Activated T-cell treated with anti-CD3 and anti-CD28 coated beads, Interleukin-2, amount 50 U/mL, for 72 hours (primary cell): ENCODE measurements around the gene INPP5B. TPM values are rescaled to one million over a fixed set of nuclear protein-coding genes. Genes with fewer than 3 reads are reported as not detected.
"Not testable (repeated sequence)": the region's sequence is repeated elsewhere in the genome, so short reads cannot be mapped to it uniquely, and the experiment has no call there.

Source experiments
- ATAC-seq, 2 donors: fragments of 150-1000 bp; cut with Tn5 transposase; replicated peaks in 1 of 2; 2 replicates each; pipeline ENCODE4 v1.10.0; 2021; ENCODE audit warnings: moderate library complexity in 2 of 2, mild to moderate bottlenecking in 1 of 2
- DNase-seq, 2 donors: peaks; one replicate each; pipeline ENCODE4 v3.0.0; 2021 to 2022; ENCODE audit warnings: mixed read lengths in 1 of 2
- H3K27ac Mint-ChIP-seq: one replicate; pipeline ENCODE4 v1.8.0; 2022; ENCODE audit warnings: mild to moderate bottlenecking, moderate library complexity, mixed read lengths
- H3K27me3 Mint-ChIP-seq: one replicate; pipeline ENCODE4 v1.8.0; 2022; ENCODE audit warnings: low read depth, mixed read lengths
- H3K36me3 Mint-ChIP-seq, 2 donors: one replicate each; pipeline ENCODE4 v1.8.0; 2022; ENCODE audit warnings: mixed read lengths in 2 of 2, mild to moderate bottlenecking in 1 of 2; ENCODE audit not compliant: insufficient read depth in 2 of 2
- H3K4me1 Mint-ChIP-seq: one replicate; pipeline ENCODE4 v1.8.0; 2022; ENCODE audit warnings: low read depth, mixed read lengths
- H3K4me3 Mint-ChIP-seq, 2 donors: one replicate each; pipeline ENCODE4 v1.8.0; 2022; ENCODE audit warnings: mild to moderate bottlenecking in 2 of 2, mixed read lengths in 2 of 2, moderate library complexity in 2 of 2
- H3K9me3 Mint-ChIP-seq, 2 donors: one replicate each; pipeline ENCODE4 v1.8.0; 2022; ENCODE audit warnings: mixed read lengths in 2 of 2
- total RNA-seq, 2 donors: library from RNA; stranded (reverse); gene quantifications; one replicate each; pipeline ENCODE4 v1.2.3, GENCODE V29; 2022

Gene INPP5B
- total RNA-seq, 2 donors from 2014 or later = 44.7 to 53.6 TPM

DNA sequence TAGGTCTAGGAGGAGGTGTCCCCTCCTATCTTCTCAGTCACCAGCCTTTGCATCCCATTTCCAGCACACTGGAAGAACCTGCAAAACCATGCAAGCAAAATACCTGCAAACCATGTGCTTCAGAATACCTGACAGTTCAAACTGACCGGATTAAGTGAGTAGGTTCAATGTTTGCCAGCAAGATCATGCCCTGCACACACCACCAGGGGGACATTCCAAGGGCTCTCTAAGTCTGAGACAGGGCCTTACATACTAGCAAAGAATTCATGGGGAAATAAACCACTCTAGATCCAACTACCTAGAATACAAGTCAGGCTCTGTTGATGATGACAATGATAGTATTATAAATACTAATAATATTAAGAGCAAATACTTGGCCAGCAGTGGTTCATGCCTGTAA, 27.6 kb downstream of the INPP5B start:
- ATAC-seq = no peak
- Mint-ChIP-seq H3K9me3 (no peaks in the 10 kb centered on the region), H3K27ac (no peak overlapping the region), H3K4me1 (peaks cover 13% of the 10 kb centered on the region), H3K36me3 (peaks cover 5 to 9% of the 10 kb centered on the region in 2 donors), H3K4me3 (no peak overlapping the region), H3K27me3 (no peaks in the 10 kb centered on the region)
- DNase-seq = no peak

DNA sequence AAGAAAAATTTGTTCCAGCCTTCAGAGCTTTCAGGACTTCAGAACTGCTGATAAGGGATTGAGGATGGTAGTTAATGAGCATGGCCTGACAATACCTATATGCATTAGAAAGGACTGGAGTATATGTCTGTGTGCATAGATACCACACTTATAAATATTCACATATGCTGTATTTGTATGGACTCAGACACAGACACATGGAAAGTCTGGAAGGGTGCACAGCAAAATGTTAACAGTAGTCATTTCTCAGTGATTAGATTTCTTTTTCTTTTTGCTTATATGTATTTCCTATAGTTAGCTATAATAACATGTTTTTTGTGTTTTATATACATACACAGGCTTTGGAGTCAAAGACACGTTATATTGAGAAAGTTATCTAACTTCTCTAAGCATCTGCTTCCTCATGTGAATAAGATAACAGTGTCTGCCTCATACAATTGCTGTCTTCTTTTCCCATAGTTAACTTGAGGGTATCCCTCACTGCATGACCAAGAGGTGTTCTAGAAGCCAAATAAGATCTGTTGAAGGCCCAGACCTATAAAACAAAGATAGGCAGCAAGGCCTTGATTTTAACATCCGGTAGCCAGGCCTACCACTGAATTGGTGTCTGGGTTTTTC, 31.3 kb downstream of the INPP5B start:
- Mint-ChIP-seq H3K27me3 (no peaks in the 10 kb centered on the region), H3K27ac (no peak overlapping the region), H3K36me3 (peaks cover 0 to 2% of the 10 kb centered on the region in 2 donors), H3K9me3 (no peaks in the 10 kb centered on the region), H3K4me1 (no peaks in the 10 kb centered on the region), H3K4me3 (no peak overlapping the region)
- ATAC-seq (no peak), DNase-seq (no peak)

GRCh38 chr1:37914719-37915475, 32.0 kb downstream of the INPP5B start:
- no peaks in the 10 kb centered on the region for H3K36me3 Mint-ChIP-seq
- no peak overlapping the region for H3K27ac Mint-ChIP-seq
- no peaks in the 10 kb centered on the region for H3K4me1 Mint-ChIP-seq
- DNase-seq (no peak), ATAC-seq (no peak)
- no peak overlapping the region for H3K4me3 Mint-ChIP-seq
- H3K27me3 Mint-ChIP-seq = no peaks in the 10 kb centered on the region
- H3K9me3 Mint-ChIP-seq = no peaks in the 10 kb centered on the region

GRCh38 chr1:37911478-37911877, 35.4 kb downstream of the INPP5B start:
- H3K27me3 Mint-ChIP-seq, H3K9me3 Mint-ChIP-seq, ATAC-seq: not testable (repeated sequence)

DNA sequence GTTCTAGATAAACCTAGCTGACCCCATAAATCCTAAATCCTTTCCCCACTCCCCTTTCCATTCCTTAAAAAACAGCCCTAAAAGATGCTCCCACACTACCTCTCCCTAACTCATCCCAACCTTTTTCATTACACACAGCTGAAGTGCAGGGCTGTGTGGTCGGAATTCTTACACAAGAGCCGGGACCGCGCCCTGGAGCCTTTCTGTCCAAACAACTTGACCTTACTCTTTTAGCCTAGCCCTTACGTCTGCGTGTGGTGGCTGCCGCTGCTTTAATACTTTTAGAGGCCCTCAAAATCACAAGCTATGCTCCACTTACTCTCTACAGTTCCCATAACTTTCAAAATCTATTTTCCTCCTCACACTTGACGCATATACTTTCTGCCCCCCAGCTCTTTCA, 36.0 kb downstream of the INPP5B start:
- not testable (repeated sequence) for H3K27ac Mint-ChIP-seq, H3K4me1 Mint-ChIP-seq, ATAC-seq, DNase-seq, H3K4me3 Mint-ChIP-seq, H3K9me3 Mint-ChIP-seq, H3K27me3 Mint-ChIP-seq
- H3K36me3 Mint-ChIP-seq = peaks cover 6 to 26% of the 10 kb centered on the region in 2 donors

More at GRCh38 chr1:37911478-37911877, 35.4 kb downstream of the INPP5B start:
- not testable (repeated sequence) for H3K4me1 Mint-ChIP-seq, DNase-seq, H3K27ac Mint-ChIP-seq, H3K4me3 Mint-ChIP-seq
- peaks cover 6 to 24% of the 10 kb centered on the region in 2 donors for H3K36me3 Mint-ChIP-seq

- H3K27me3 Mint-ChIP-seq, H3K4me1 Mint-ChIP-seq, H3K27ac Mint-ChIP-seq, DNase-seq, H3K9me3 Mint-ChIP-seq, H3K4me3 Mint-ChIP-seq, ATAC-seq: not testable (repeated sequence)
- H3K36me3 Mint-ChIP-seq = peaks cover 6 to 26% of the 10 kb centered on the region in 2 donors
These were observed 38.3 kb downstream of the INPP5B start for GRCh38 chr1:37908531-37908930.

DNA sequence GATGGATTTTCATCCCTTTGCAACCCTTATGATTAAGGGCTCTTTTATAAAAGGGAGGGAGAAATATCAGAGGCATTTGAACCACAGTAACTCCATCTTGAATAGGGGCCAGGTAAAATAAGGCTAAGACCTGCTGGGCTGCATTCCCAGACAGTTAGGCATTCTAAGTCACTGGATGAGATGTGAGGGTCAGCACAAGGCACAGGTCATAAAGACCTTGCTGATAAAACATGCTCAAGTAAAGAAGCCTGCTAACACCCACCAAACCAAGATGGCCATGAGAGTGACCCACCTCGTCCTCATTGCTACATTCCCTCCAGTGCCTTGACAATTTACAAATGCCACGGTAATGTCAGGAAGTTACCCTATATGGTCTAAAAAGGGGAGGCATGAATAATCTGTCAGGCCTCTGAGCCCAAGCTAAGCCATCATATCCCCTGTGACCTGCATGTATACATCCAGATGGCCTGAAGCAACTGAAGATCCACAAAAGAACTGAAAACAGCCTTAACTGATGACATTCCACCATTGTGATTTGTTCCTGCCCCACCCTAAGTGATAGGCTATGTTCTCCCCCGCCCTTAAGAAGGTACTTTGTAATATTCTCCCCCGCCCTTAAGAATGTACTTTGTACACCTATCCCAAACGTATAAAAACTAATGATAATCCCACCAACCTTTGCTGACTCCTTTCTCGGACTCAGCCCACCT, 39.3 kb downstream of the INPP5B start:
- ATAC-seq, H3K4me1 Mint-ChIP-seq, H3K4me3 Mint-ChIP-seq, H3K27me3 Mint-ChIP-seq, H3K9me3 Mint-ChIP-seq, H3K27ac Mint-ChIP-seq, DNase-seq: not testable (repeated sequence)
- H3K36me3 Mint-ChIP-seq = peaks cover 6 to 26% of the 10 kb centered on the region in 2 donors

DNA sequence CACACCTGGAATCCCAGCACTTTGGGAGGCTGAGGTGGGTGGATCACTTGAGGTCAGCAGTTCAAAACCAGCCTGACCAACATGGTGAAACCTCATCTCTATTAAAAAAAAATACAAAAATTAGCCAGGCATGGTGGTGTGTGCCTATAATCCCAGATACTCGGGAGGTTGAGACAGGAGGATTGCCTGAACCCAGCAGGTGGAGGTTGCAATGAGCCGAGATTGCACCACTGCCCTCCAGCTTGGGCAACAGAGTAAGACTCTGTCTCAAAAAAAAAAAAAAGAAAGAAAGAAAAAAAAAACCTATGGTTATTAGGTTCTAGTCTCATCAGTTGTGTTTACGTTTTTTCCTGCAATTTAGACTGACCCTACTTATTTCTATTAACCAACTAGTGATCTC, 40.3 kb downstream of the INPP5B start:
- DNase-seq, H3K27me3 Mint-ChIP-seq, ATAC-seq, H3K27ac Mint-ChIP-seq, H3K9me3 Mint-ChIP-seq, H3K4me3 Mint-ChIP-seq: not testable (repeated sequence)
- Mint-ChIP-seq H3K36me3 (peaks cover 7 to 26% of the 10 kb centered on the region in 2 donors), H3K4me1 (peaks cover 12% of the 10 kb centered on the region)

DNA sequence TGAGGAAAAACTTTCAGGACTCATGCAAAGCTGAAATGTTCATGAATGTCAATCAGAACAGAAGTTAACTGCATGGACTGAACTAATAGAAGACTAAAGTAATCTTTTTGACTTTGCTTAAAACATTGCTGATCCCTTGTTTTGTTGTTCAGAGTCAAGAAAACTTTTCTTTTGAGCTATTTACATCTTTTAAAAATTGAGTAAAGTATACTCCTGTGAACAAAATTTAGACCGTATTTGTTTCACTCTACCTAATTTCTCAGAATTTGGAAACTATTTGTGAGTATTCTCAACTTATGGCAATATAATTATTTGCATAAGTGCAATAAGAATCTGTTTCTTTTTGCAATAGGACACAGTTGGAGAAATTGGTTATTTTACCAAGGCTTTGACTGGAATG, 41.1 kb downstream of the INPP5B start:
- Mint-ChIP-seq H3K9me3 (peaks cover 7 to 8% of the 10 kb centered on the region in 2 donors), H3K4me3 (no peak overlapping the region), H3K36me3 (peaks cover 9 to 29% of the 10 kb centered on the region in 2 donors), H3K4me1 (peaks cover 14% of the 10 kb centered on the region), H3K27ac (no peak overlapping the region), H3K27me3 (no peaks in the 10 kb centered on the region)
- DNase-seq (no peak), ATAC-seq (no peak)

- not testable (repeated sequence) for ATAC-seq, H3K9me3 Mint-ChIP-seq, H3K27me3 Mint-ChIP-seq, DNase-seq, H3K27ac Mint-ChIP-seq, H3K4me3 Mint-ChIP-seq
- Mint-ChIP-seq H3K4me1 (peaks cover 14% of the 10 kb centered on the region), H3K36me3 (peaks cover 9 to 27% of the 10 kb centered on the region in 2 donors)
These were observed 42.9 kb downstream of the INPP5B start for GRCh38 chr1:37903921-37904320.

- no peak for DNase-seq
- ATAC-seq = no peak
- Mint-ChIP-seq H3K27ac (no peak overlapping the region), H3K36me3 (peaks cover 3 to 21% of the 10 kb centered on the region in 2 donors), H3K27me3 (no peaks in the 10 kb centered on the region), H3K4me1 (peaks cover 14% of the 10 kb centered on the region), H3K4me3 (no peak overlapping the region), H3K9me3 (peaks cover 2% of the 10 kb centered on the region in 2 donors)
These were observed 43.9 kb downstream of the INPP5B start for GRCh38 chr1:37902983-37903382.

DNA sequence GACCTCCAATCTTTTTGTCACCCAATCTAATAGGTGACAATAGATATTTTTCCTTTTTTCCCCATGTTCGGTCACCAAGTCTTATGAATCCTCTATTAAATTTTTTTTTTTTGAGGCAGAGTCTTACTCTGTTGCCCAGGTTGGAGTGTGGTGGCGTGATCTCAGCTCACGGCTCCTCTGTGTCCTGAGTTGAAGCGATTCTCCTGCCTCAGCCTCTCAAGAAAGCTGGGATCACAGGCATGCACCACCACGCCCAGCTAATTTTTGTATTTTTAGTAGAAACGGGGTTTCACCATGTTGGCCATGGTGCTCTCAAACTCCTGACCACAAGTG, 45.0 kb downstream of the INPP5B start:
- Mint-ChIP-seq H3K27ac (peak overlapping the region; percentile 90), H3K9me3 (no peaks in the 10 kb centered on the region), H3K4me3 (peak overlapping the region in 1 of 2 donors; percentile 16), H3K36me3 (peaks cover 3 to 9% of the 10 kb centered on the region in 2 donors), H3K27me3 (no peaks in the 10 kb centered on the region), H3K4me1 (peaks cover 14% of the 10 kb centered on the region)
- DNase-seq (no peak), ATAC-seq (no peak)

DNA sequence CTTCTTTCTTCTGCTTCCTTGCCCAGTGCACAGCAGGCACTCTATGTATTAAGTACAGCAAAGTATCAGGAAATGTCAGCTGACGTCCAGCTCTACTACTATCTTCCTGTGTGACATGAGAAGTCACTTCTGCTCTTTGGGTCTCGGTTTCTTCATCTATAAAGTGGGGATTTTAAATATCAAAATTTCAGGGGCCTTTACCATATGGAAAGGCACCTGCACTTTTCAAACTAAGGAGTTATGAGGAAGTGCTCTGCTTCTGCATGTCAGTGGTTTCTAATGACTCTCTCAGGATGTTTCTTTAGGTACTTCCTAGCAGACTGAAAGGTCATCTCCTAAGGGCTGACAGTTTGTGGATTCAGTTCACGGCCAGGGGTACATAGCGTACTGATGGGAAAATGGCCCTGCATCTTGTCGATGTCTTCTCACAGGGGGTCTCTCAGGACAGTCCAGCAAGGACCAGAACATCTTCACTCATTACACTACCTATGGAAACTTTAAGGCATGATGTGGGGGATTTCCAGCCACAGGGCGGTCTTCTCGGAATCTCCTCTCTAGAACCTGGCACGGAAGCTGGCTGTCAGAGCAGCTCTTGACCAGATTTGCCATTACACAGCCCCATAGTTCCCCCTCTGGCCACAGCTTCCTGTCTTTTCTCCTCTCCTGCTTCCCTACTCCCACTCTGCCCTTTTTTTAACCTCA, 45.5 kb downstream of the INPP5B start:
- H3K9me3 Mint-ChIP-seq = no peaks in the 10 kb centered on the region
- peaks cover 3 to 6% of the 10 kb centered on the region in 2 donors for H3K36me3 Mint-ChIP-seq
- H3K27ac Mint-ChIP-seq = peak overlapping the region; percentile 90
- peaks cover 14% of the 10 kb centered on the region for H3K4me1 Mint-ChIP-seq
- H3K27me3 Mint-ChIP-seq = no peaks in the 10 kb centered on the region
- ATAC-seq = no peak
- H3K4me3 Mint-ChIP-seq = peak overlapping the region in 1 of 2 donors; percentile 16
- no peak for DNase-seq
